Cardiac muscle cell (in vitro differentiated cells and primary cell): Measurements from ENCODE around the gene REEP6. TPM values are rescaled to one million over a fixed set of nuclear protein-coding genes. Genes with fewer than 3 reads are reported as not detected.

Experiments
- DNase-seq, 2 donors: peaks; one replicate each; pipeline versions ENCODE4 v3.0.0 to v3.0.0-alpha.2; 2010 to 2017; ENCODE audit warnings: low read depth in 1 of 2, low spot score in 1 of 2
- H3K27ac ChIP-seq: fragments of 200-600 bp; sonication (generic); 2 replicates; pipeline ENCODE4 v1.5.1; 2016
- H3K27me3 ChIP-seq: fragments of 200-600 bp; sonication (generic); 2 replicates; pipeline ENCODE4 v1.6.0; 2016; ENCODE audit warnings: control low read depth
- H3K36me3 ChIP-seq: fragments of 200-600 bp; sonication (generic); 2 replicates; pipeline ENCODE4 v1.5.1; 2016; ENCODE audit warnings: control low read depth
- H3K4me1 ChIP-seq: fragments of 200-600 bp; sonication (generic); 2 replicates; pipeline ENCODE4 v1.8.1; 2017; ENCODE audit warnings: low read depth, mild to moderate bottlenecking, mixed run types
- H3K4me3 ChIP-seq: fragments of 200-600 bp; sonication (generic); 2 replicates; pipeline ENCODE4 v1.5.1; 2016; ENCODE audit warnings: mild to moderate bottlenecking
- H3K9me3 ChIP-seq: fragments of 200-600 bp; sonication (generic); 2 replicates; pipeline ENCODE4 v1.5.1; 2017; ENCODE audit warnings: low read depth, mild to moderate bottlenecking, control low read depth
- polyA plus RNA-seq: library from polyadenylated mRNA; unstranded; fragments of >200 nt; fragmentation: Nextera tagmentation; extraction: Ambion mirVana; gene quantifications from 2 replicates; pipeline ENCODE4 v1.2.1, GENCODE V29; 2016
- total RNA-seq: library from RNA; depleted of rRNA; stranded (reverse); fragments of >200 nt; gene quantifications from 2 replicates; pipeline ENCODE4 v1.2.3, GENCODE V29; 2016
- TF ChIP-seq, protein P1 (sequence below): IDR thresholded peaks from 2 replicates; pipeline ENCODE4 v1.5.1; 2012; ENCODE audit warnings: low read depth, mild to moderate bottlenecking, low read length

Gene REEP6
- total and polyA plus RNA-seq, 2 experiments from 2014 or later, result 52.7 to 99.8 TPM

DNA sequence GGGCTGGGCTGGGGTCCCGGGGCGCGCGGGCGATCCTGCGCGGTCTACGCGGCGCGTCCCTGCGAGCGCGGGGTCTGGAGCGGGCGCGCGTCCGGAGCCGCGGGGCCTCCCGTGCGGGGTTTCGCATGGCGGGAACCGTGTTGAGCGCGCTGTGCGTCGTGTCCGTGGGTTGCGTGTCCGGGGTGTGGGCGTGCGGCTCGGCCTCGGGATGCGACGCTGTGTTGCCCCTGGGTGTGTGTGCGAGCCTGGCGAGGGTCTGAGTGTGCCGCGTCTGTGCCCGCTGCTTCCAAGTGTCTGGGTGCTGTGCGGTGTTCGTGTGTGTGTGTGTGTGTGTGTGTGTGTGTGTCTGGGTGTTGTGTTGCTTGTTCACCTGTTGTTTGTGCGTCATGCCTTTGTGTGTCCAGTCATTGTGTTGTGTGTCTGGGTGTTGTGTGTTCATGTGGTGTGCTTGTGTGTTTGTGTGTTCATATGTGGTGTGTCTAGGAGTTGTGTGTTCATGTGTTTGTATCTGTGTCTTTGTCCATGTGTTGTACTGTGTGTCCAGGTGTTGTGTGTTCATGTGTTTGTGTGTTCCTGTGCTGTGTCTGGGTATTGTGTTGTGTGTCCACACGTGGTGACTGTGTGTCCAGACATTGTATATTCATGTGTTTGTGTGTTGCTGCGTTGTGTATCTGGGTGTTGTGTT, 33.4 kb downstream of the REEP6 start:
- Histone ChIP-seq H3K4me1 (no peaks in the 10 kb centered on the region), H3K9me3 (no peaks in the 10 kb centered on the region), H3K36me3 (no peaks in the 10 kb centered on the region), H3K27me3 (peaks cover 81% of the 10 kb centered on the region), H3K4me3 (peak overlapping the region; percentile 28), H3K27ac (no peak overlapping the region)
- TF ChIP-seq, protein P1, sequence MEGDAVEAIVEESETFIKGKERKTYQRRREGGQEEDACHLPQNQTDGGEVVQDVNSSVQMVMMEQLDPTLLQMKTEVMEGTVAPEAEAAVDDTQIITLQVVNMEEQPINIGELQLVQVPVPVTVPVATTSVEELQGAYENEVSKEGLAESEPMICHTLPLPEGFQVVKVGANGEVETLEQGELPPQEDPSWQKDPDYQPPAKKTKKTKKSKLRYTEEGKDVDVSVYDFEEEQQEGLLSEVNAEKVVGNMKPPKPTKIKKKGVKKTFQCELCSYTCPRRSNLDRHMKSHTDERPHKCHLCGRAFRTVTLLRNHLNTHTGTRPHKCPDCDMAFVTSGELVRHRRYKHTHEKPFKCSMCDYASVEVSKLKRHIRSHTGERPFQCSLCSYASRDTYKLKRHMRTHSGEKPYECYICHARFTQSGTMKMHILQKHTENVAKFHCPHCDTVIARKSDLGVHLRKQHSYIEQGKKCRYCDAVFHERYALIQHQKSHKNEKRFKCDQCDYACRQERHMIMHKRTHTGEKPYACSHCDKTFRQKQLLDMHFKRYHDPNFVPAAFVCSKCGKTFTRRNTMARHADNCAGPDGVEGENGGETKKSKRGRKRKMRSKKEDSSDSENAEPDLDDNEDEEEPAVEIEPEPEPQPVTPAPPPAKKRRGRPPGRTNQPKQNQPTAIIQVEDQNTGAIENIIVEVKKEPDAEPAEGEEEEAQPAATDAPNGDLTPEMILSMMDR, result no peak
- DNase-seq, result no peak

DNA sequence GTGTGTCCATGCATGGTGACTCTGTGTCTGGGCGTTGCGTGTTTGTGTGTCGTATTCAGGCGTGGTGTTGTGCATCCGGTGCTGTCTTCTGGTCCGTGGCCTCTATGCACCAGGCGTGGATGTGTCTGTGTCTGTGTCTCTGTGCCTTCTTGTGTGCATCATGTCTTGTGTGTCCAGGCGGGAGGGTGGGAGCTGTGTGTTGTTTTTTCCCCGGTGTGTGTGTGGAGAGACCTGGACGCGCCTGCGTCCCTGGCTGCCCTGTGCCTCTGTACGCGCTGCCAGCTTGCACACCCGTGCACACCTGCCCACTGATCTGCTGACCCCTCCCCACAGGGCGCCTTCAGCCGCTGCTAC, 34.0 kb downstream of the REEP6 start:
- Histone ChIP-seq H3K36me3 (no peaks in the 10 kb centered on the region), H3K27ac (no peak overlapping the region), H3K27me3 (peaks cover 83% of the 10 kb centered on the region), H3K4me3 (no peak overlapping the region), H3K4me1 (no peaks in the 10 kb centered on the region), H3K9me3 (no peaks in the 10 kb centered on the region)
- DNase-seq, result no peak
- TF ChIP-seq, protein P1, result no peak

DNA sequence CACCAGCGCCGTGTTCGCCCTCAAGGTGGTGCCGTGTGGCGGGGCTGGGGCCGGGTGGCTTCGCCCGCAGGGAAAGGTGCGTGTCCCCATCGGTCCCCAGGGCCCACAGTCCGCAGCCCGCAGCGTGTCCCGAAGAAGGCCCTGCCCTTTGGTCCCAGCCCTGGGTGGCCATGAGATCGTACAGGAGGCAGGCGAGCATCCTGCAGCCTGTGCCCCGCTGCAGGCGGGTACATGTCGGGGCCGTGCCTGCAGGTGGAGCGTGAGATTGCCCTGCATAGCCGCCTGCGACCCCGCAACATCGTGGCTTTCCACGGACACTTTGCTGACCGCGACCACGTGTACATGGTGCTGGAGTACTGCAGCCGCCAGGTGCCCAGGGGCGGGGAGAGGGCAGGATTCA, 34.4 kb downstream of the REEP6 start:
- TF ChIP-seq, protein P1, result no peak
- no peak overlapping the region for H3K4me3 ChIP-seq
- H3K9me3 ChIP-seq, result no peaks in the 10 kb centered on the region
- H3K27me3 ChIP-seq, result peaks cover 79% of the 10 kb centered on the region
- H3K36me3 ChIP-seq, result no peaks in the 10 kb centered on the region
- no peak for DNase-seq
- H3K4me1 ChIP-seq, result no peaks in the 10 kb centered on the region
- no peak overlapping the region for H3K27ac ChIP-seq

DNA sequence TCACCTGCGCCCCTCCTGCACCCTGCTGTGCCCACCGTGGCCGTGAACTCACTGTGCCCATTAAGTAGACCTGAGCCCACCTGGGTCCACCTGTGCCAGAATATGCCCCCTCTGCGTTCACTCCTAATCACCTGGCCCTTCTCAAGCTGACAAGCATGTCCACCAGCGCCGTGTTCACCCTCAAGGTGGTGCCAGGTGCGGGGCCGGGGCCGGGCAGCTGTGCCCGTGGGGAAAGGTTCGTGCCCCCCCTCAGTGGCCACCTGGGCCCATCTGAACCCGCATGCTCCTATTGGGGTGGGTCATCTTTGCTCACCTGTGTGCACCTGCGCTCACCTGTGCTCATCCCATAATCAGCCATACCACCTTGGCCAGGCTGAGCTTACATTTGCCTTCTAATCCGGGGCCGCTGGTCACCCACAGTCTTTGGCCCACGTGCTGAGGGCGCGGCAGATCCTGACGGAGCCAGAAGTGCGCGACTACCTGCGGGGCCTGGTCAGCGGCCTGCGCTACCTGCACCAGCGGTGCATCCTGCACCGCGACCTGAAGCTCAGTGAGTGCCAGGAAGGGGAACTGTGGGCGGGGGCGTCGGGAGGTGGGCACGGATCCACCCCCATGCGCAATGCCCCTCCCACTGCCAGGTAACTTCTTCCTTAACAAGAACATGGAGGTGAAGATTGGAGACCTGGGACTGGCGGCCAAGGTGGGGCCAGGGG, 35.2 kb downstream of the REEP6 start:
- no peaks in the 10 kb centered on the region for H3K9me3 ChIP-seq
- H3K36me3 ChIP-seq, result no peaks in the 10 kb centered on the region
- TF ChIP-seq, protein P1, result no peak
- no peak overlapping the region for H3K4me3 ChIP-seq
- peaks cover 77% of the 10 kb centered on the region for H3K27me3 ChIP-seq
- no peak overlapping the region for H3K27ac ChIP-seq
- DNase-seq, result no peak
- no peaks in the 10 kb centered on the region for H3K4me1 ChIP-seq

DNA sequence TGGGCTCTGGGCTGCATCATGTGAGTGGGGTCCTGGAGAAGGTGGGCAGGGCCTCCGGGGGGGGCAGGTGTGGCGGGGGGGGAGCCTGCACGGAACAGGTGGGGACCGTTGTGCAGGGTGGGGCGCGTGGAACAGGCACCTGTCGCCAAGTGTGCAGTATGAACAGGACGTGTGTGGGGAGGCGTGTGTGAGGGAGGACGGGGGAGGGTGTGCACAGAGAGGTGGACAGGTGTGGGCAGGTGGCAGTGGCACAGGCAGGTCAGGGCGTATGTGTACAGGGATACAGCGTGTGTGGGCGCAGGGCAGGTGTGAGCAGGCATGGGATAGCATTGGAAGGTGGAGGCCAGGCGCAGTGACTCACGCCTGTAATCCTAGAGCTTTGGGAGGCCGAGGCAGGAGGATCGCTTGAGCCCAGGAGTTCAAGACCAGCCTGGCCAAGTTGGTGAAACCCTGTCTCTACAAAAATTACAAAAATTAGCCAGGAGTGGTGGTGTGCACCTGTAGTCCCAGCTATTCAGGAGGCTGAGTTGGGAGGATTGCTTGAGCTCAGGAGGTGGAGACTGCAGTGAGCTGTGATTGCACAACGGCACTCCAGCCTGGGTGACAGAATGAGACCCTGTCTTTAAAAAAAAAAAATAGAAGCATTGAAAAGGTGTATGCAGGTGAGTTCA, 36.1 kb downstream of the REEP6 start:
- Histone ChIP-seq H3K27ac (no peak overlapping the region), H3K27me3 (peaks cover 80% of the 10 kb centered on the region), H3K36me3 (no peaks in the 10 kb centered on the region), H3K4me3 (no peak overlapping the region), H3K9me3 (no peaks in the 10 kb centered on the region), H3K4me1 (no peaks in the 10 kb centered on the region)
- TF ChIP-seq, protein P1, result no peak
- DNase-seq, result no peak
